A549 (cell line): Measurements from ENCODE around the gene MEIOSIN.

Experiments
- CBX2 ChIP-seq: fragments of 200-600 bp; sonication (generic); IDR thresholded peaks from 2 replicates; pipeline ENCODE4 v1.6.1; 2016; ENCODE audit warnings: low read depth, mild to moderate bottlenecking, borderline replicate concordance
- CBX8 ChIP-seq: fragments of 200-600 bp; sonication (generic); IDR thresholded peaks from 2 replicates; pipeline ENCODE4 v1.6.1; 2016
- CTCF ChIP-seq: fragments of >200 bp; sonication (Bioruptor Twin); formaldehyde crosslinking; IDR thresholded peaks from 3 replicates; pipeline ENCODE4 v1.5.1; 2016
- ESRRA ChIP-seq: fragments of 150-350 bp; IDR thresholded peaks from 2 replicates; pipeline ENCODE4 v1.6.1; 2014; ENCODE audit warnings: mild to moderate bottlenecking, low read length, borderline replicate concordance
- FOXS1 ChIP-seq: fragments of 250-450 bp; sonication (Bioruptor Pico); IDR thresholded peaks from 2 replicates; pipeline ENCODE4 v1.5.0; 2020; ENCODE audit warnings: mild to moderate bottlenecking, moderate library complexity
- KDM1A ChIP-seq: fragments of 200-600 bp; sonication (generic); IDR thresholded peaks from 2 replicates; pipeline ENCODE4 v1.6.1; 2016; ENCODE audit warnings: low read depth, mild to moderate bottlenecking
- MAX ChIP-seq: IDR thresholded peaks from 2 replicates; pipeline ENCODE4 v1.6.1; 2012
- POLR2A ChIP-seq: IDR thresholded peaks from 2 replicates; pipeline ENCODE4 v1.6.1; 2012; ENCODE audit warnings: mild to moderate bottlenecking, low read length
- TP53 ChIP-seq: fragments of 250-450 bp; sonication (Bioruptor Pico); IDR thresholded peaks from 2 replicates; pipeline ENCODE4 v1.5.0; 2021; ENCODE audit warnings: mild to moderate bottlenecking, moderate library complexity
- USF2 ChIP-seq: fragments of 450-650 bp; IDR thresholded peaks from 2 replicates; pipeline ENCODE4 v1.6.1; 2014; ENCODE audit warnings: antibody characterized with exemption

- no peak for TF ChIP-seq MAX
- TF ChIP-seq CTCF = no peak
- TF ChIP-seq TP53 (CRISPR knock-in tag) = no peak
- no peak for TF ChIP-seq CBX2
- TF ChIP-seq ESRRA = no peak
- no peak for TF ChIP-seq FOXS1 (CRISPR knock-in tag)
- no peak for TF ChIP-seq KDM1A
- TF ChIP-seq POLR2A = no peak
- no peak for TF ChIP-seq CBX8
- no peak for TF ChIP-seq USF2
These were observed 32.6 kb downstream of the MEIOSIN start for GRCh38 chr19:45765702-45766295.
